Kidney (tissue), 14 donors: Measurements from ENCODE around the gene NT5DC1. TPM values are rescaled to one million over a fixed set of nuclear protein-coding genes. Genes with fewer than 3 reads are reported as not detected.

ENCODE experiments used
- DNase-seq, 5 donors: peaks; one replicate each; pipeline ENCODE4 v3.0.0-alpha.2; 2013 to 2020
- FAIRE-seq: peaks from 2 replicates; lab custom pipeline; 2012; peaks lifted over from hg19 to GRCh38; lab: Jason Lieb, UNC
- H3K27ac ChIP-seq, 2 donors: one replicate each; pipeline ENCODE4 v1.7.0; 2013; ENCODE audit warnings: low read depth in 2 of 2, low read length in 2 of 2, inconsistent platforms in 1 of 2
- H3K27me3 ChIP-seq: one replicate; pipeline ENCODE4 v1.7.1; 2013; ENCODE audit warnings: low read length, inconsistent platforms; ENCODE audit not compliant: control insufficient read depth, insufficient read depth
- H3K36me3 ChIP-seq, 3 donors: one replicate each; pipeline versions ENCODE4 v1.7.0 to v1.7.1; 2013; ENCODE audit warnings: low read length in 3 of 3, control low read depth in 1 of 3, inconsistent platforms in 1 of 3; ENCODE audit not compliant: insufficient read depth in 3 of 3, control insufficient read depth in 2 of 3
- H3K4me1 ChIP-seq, 3 donors: one replicate each; pipeline versions ENCODE4 v1.7.0 to v1.7.1; 2013; ENCODE audit warnings: low read length in 3 of 3, inconsistent platforms in 1 of 3, low read depth in 1 of 3; ENCODE audit not compliant: control insufficient read depth in 2 of 3, insufficient read depth in 2 of 3
- H3K4me3 ChIP-seq, 3 donors: one replicate each; pipeline versions ENCODE4 v1.7.0 to v1.8.1; 2013; ENCODE audit warnings: low read length in 3 of 3, control low read depth in 1 of 3, inconsistent platforms in 1 of 3
- H3K9ac ChIP-seq, 3 donors: one replicate each; pipeline versions ENCODE4 v1.7.0 to v1.7.1; 2013; ENCODE audit warnings: low read length in 3 of 3, control low read depth in 1 of 3, inconsistent platforms in 1 of 3
- H3K9me3 ChIP-seq, 3 donors: one replicate each; pipeline versions ENCODE4 v1.7.0 to v1.7.1; 2013; ENCODE audit warnings: low read length in 3 of 3, control low read depth in 1 of 3, inconsistent platforms in 1 of 3; ENCODE audit not compliant: control insufficient read depth in 2 of 3, insufficient read depth in 1 of 3
- CTCF ChIP-seq: IDR thresholded peaks from 3 replicates; pipeline ENCODE4 v1.5.1; 2012; ENCODE audit warnings: mild to moderate bottlenecking, moderate library complexity, borderline replicate concordance; ENCODE audit not compliant: insufficient read depth; ENCODE audit errors: extremely low read depth
- intact Hi-C: fragments of 100-400 bp; cut with DNase I; formaldehyde crosslinking; loops from one replicate; pipeline ENCODE4 v1.11.1; 2022
- polyA plus RNA-seq: library from polyadenylated mRNA; stranded (reverse); fragments of 350-450 nt; fragmentation: Illumina TruSeq; extraction: RNeasy Lipid Tissue Mini Kit (QIAGEN cat#74804); gene quantifications from one replicate; pipeline ENCODE4 v1.2.3, GENCODE V29; 2014; ENCODE audit warnings: low read depth, low replicate concordance; ENCODE audit not compliant: insufficient read depth
- total RNA-seq: library from RNA; stranded (reverse); fragmentation: NEBNext Ultra II Directional; extraction: Animal tissue kit (Norgen Biotek cat#: 25700); gene quantifications from one replicate; pipeline ENCODE4 v1.2.1, GENCODE V29; 2021
- donor health status: control.
- donor health status: control.
- donor health status: control.
- donor health status: control.
- donor health status: control.
- donor health status: DM: yes; HTN: yes; CAD: no.
- donor health status: Normal renal cell carcinoma (clear cell type).

NT5DC1 gene
- total and polyA plus RNA-seq, 2 donors from 2014 or later = 34.8 to 41.7 TPM

GRCh38 chr6:116191881-116192280 is 91.2 kb downstream of the NT5DC1 start:
- Histone ChIP-seq H3K27ac (no peak overlapping the region), H3K4me1 (peaks cover 0 to 3% (median 3%) of the 10 kb centered on the region in 3 donors), H3K4me3 (no peak overlapping the region), H3K9me3 (no peaks in the 10 kb centered on the region), H3K9ac (no peak overlapping the region), H3K36me3 (no peaks in the 10 kb centered on the region), H3K27me3 (no peaks in the 10 kb centered on the region)
- DNase-seq (no peak), FAIRE-seq (no peak)
- intact Hi-C loops = no loop called here
- TF ChIP-seq CTCF = no peak

GRCh38 chr6:116192786-116193185 is 92.1 kb downstream of the NT5DC1 start:
- Histone ChIP-seq H3K9me3 (no peaks in the 10 kb centered on the region), H3K27ac (no peak overlapping the region), H3K4me1 (peaks cover 0 to 3% (median 3%) of the 10 kb centered on the region in 3 donors), H3K9ac (no peak overlapping the region), H3K4me3 (no peak overlapping the region), H3K36me3 (no peaks in the 10 kb centered on the region), H3K27me3 (no peaks in the 10 kb centered on the region)
- FAIRE-seq (no peak), DNase-seq (no peak)
- intact Hi-C loops = no loop called here
- no peak for TF ChIP-seq CTCF

DNA sequence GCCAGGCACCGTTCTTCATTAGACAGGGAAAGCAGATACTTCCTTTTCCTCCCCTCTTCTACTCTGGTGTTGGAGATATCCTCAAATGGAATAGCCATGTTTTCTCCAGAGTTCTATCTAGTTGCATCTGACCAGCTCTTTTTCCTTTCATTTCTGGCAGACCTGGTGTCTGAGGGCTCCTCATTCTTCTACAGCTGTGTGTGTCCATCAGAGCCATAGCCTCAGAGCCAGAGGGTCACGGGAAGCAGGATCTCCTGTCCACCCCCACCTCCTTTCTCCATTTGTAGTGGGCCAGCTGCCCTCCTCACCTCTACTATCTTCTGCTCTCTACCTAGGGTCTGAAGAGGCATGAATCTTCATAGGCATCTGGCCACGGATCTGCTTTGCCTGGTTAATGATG is 96.2 kb downstream of the NT5DC1 start:
- H3K36me3 ChIP-seq = no peaks in the 10 kb centered on the region
- H3K27me3 ChIP-seq = no peaks in the 10 kb centered on the region
- DNase-seq = no peak
- no peak overlapping the region for H3K9ac ChIP-seq
- H3K4me1 ChIP-seq = peaks cover 0 to 3% (median 0%) of the 10 kb centered on the region in 3 donors
- TF ChIP-seq CTCF = no peak
- H3K27ac ChIP-seq = no peak overlapping the region
- no peak overlapping the region for H3K4me3 ChIP-seq
- no peaks in the 10 kb centered on the region for H3K9me3 ChIP-seq
- intact Hi-C loops = no loop called here
- FAIRE-seq = no peak
